Subcutaneous abdominal adipose tissue (tissue), 5 donors: Measurements from ENCODE around the gene SSBP3.
"Not testable (repeated sequence)": the region's sequence is repeated elsewhere in the genome, so short reads cannot be mapped to it uniquely, and the experiment has no call there.

ENCODE experiments used
- H3K27ac ChIP-seq: one replicate; pipeline ENCODE4 v1.7.0; 2013; ENCODE audit warnings: low read depth, mild to moderate bottlenecking, inconsistent platforms, low read length, moderate library complexity
- H3K27me3 ChIP-seq, 5 donors: one replicate each; pipeline ENCODE4 v1.7.0; 2013; ENCODE audit warnings: low read length in 5 of 5, inconsistent platforms in 1 of 5; ENCODE audit not compliant: control insufficient read depth in 5 of 5, insufficient read depth in 4 of 5
- H3K36me3 ChIP-seq, 5 donors: one replicate each; pipeline ENCODE4 v1.7.0; 2013; ENCODE audit warnings: low read length in 5 of 5; ENCODE audit not compliant: control insufficient read depth in 5 of 5, insufficient read depth in 5 of 5
- H3K4me1 ChIP-seq, 5 donors: one replicate each; pipeline ENCODE4 v1.7.0; 2013; ENCODE audit warnings: low read length in 5 of 5, mild to moderate bottlenecking in 3 of 5, moderate library complexity in 1 of 5; ENCODE audit not compliant: control insufficient read depth in 5 of 5, insufficient read depth in 5 of 5
- H3K4me3 ChIP-seq, 5 donors: one replicate each; pipeline ENCODE4 v1.7.0; 2013; ENCODE audit warnings: low read length in 5 of 5, low read depth in 1 of 5
- H3K9ac ChIP-seq, 5 donors: one replicate each; pipeline ENCODE4 v1.7.0; 2013; ENCODE audit warnings: low read length in 5 of 5, mild to moderate bottlenecking in 4 of 5, moderate library complexity in 3 of 5
- H3K9me3 ChIP-seq, 5 donors: one replicate each; pipeline ENCODE4 v1.7.0; 2013; ENCODE audit warnings: low read length in 5 of 5; ENCODE audit not compliant: control insufficient read depth in 5 of 5
- donor health status: healthy.
- donor health status: healthy.
- donor health status: healthy.
- donor health status: healthy.
- donor health status: healthy.

SSBP3 gene

GRCh38 chr1:54221113-54221834 lies 184.9 kb downstream of the SSBP3 start:
- Histone ChIP-seq H3K4me1 (peaks cover 3 to 30% (median 27%) of the 10 kb centered on the region in 5 donors), H3K27me3 (no peaks in the 10 kb centered on the region), H3K27ac (peak overlapping the region; percentile 71), H3K9ac (peak overlapping the region in 2 of 5 donors; percentile 10 to 23), H3K4me3 (peak overlapping the region in 2 of 5 donors; percentile 38 to 59), H3K9me3 (no peaks in the 10 kb centered on the region), H3K36me3 (peaks cover 0 to 37% (median 34%) of the 10 kb centered on the region in 5 donors)

- Histone ChIP-seq H3K9me3 (no peaks in the 10 kb centered on the region), H3K4me1 (peaks cover 3 to 30% (median 27%) of the 10 kb centered on the region in 5 donors), H3K4me3 (peak overlapping the region; percentile 6 to 60 (median 50)), H3K36me3 (peaks cover 0 to 40% (median 40%) of the 10 kb centered on the region in 5 donors), H3K27me3 (no peaks in the 10 kb centered on the region), H3K27ac (peak overlapping the region; percentile 71), H3K9ac (peak overlapping the region in 3 of 5 donors; percentile 10 to 23 (median 21))
Observed at GRCh38 chr1:54220004-54220811, 186.0 kb downstream of the SSBP3 start.

GRCh38 chr1:54219688-54220003 lies 186.5 kb downstream of the SSBP3 start:
- no peaks in the 10 kb centered on the region for H3K9me3 ChIP-seq

GRCh38 chr1:54218883-54219687 lies 187.1 kb downstream of the SSBP3 start:
- H3K27ac ChIP-seq: peak overlapping the region; percentile 71
- no peaks in the 10 kb centered on the region for H3K27me3 ChIP-seq
- H3K4me3 ChIP-seq: no peak overlapping the region
- no peaks in the 10 kb centered on the region for H3K9me3 ChIP-seq
- H3K4me1 ChIP-seq: peaks cover 3 to 30% (median 27%) of the 10 kb centered on the region in 5 donors
- peak overlapping the region in 2 of 5 donors; percentile 30 to 42 for H3K9ac ChIP-seq
- H3K36me3 ChIP-seq: peaks cover 3 to 51% (median 51%) of the 10 kb centered on the region in 5 donors

More at GRCh38 chr1:54219688-54220003, 186.5 kb downstream of the SSBP3 start:
- Histone ChIP-seq H3K27ac (peak overlapping the region; percentile 71), H3K36me3 (peaks cover 0 to 46% (median 45%) of the 10 kb centered on the region in 5 donors), H3K9ac (peak overlapping the region in 2 of 5 donors; percentile 21 to 30), H3K4me3 (peak overlapping the region in 3 of 5 donors; percentile 6 to 59 (median 17)), H3K27me3 (no peaks in the 10 kb centered on the region), H3K4me1 (peaks cover 3 to 30% (median 27%) of the 10 kb centered on the region in 5 donors)

GRCh38 chr1:54215523-54215922 lies 190.7 kb downstream of the SSBP3 start:
- no peaks in the 10 kb centered on the region for H3K27me3 ChIP-seq
- no peak overlapping the region for H3K27ac ChIP-seq
- H3K4me3 ChIP-seq: no peak overlapping the region
- H3K9me3 ChIP-seq: no peaks in the 10 kb centered on the region
- no peak overlapping the region for H3K9ac ChIP-seq
- peaks cover 1 to 19% (median 18%) of the 10 kb centered on the region in 5 donors for H3K4me1 ChIP-seq
- peaks cover 8 to 87% (median 84%) of the 10 kb centered on the region in 5 donors for H3K36me3 ChIP-seq

- H3K9ac ChIP-seq: no peak overlapping the region
- H3K9me3 ChIP-seq: no peaks in the 10 kb centered on the region
- H3K27me3 ChIP-seq: no peaks in the 10 kb centered on the region
- no peak overlapping the region for H3K27ac ChIP-seq
- H3K36me3 ChIP-seq: peaks cover 19 to 97% (median 91%) of the 10 kb centered on the region in 5 donors
- no peak overlapping the region for H3K4me3 ChIP-seq
- H3K4me1 ChIP-seq: no peaks in the 10 kb centered on the region
Observed at GRCh38 chr1:54212872-54213271, 193.3 kb downstream of the SSBP3 start.

GRCh38 chr1:54207896-54208295 lies 198.3 kb downstream of the SSBP3 start:
- not testable (repeated sequence) for H3K9ac ChIP-seq, H3K27ac ChIP-seq, H3K9me3 ChIP-seq, H3K4me1 ChIP-seq, H3K4me3 ChIP-seq, H3K27me3 ChIP-seq
- peaks cover 30 to 87% (median 66%) of the 10 kb centered on the region in 5 donors for H3K36me3 ChIP-seq

- H3K4me1 ChIP-seq: no peaks in the 10 kb centered on the region
- H3K9me3 ChIP-seq: no peaks in the 10 kb centered on the region
- no peak overlapping the region for H3K27ac ChIP-seq
- no peak overlapping the region for H3K4me3 ChIP-seq
- peaks cover 30 to 81% (median 60%) of the 10 kb centered on the region in 5 donors for H3K36me3 ChIP-seq
- H3K27me3 ChIP-seq: no peaks in the 10 kb centered on the region
- H3K9ac ChIP-seq: no peak overlapping the region
Observed at GRCh38 chr1:54207287-54207686, 198.9 kb downstream of the SSBP3 start.

GRCh38 chr1:54204199-54204598 lies 202.0 kb downstream of the SSBP3 start:
- no peak overlapping the region for H3K4me3 ChIP-seq
- H3K36me3 ChIP-seq: peaks cover 20 to 50% (median 33%) of the 10 kb centered on the region in 5 donors
- no peaks in the 10 kb centered on the region for H3K9me3 ChIP-seq
- H3K4me1 ChIP-seq: peaks cover 7 to 21% (median 20%) of the 10 kb centered on the region in 5 donors
- H3K27me3 ChIP-seq: no peaks in the 10 kb centered on the region
- H3K27ac ChIP-seq: no peak overlapping the region
- no peak overlapping the region for H3K9ac ChIP-seq
